Heart left ventricle (tissue), 16 donors: ENCODE results near the gene DPYSL4. TPM values are rescaled to one million over a fixed set of nuclear protein-coding genes. Genes with fewer than 3 reads are reported as not detected.

Experiments used
- ATAC-seq, 4 donors: fragments of 200-7000 bp; cut with Tn5 transposase; one replicate each; pipeline ENCODE4 v1.9.1; 2020 to 2022; ENCODE audit warnings: moderate library complexity in 4 of 4, mild to moderate bottlenecking in 3 of 4, moderate number of reproducible peaks in 1 of 4
- DNase-seq, 5 donors: peaks; one replicate each; pipeline ENCODE4 v3.0.0-alpha.2; 2020
- H3K27ac ChIP-seq, 12 donors: fragments of 200-600 bp; sonication (generic) in 4 of 12; one replicate each; pipeline versions ENCODE4 v1.5.0 to v1.8.0; 2016 to 2022; ENCODE audit warnings: mild to moderate bottlenecking in 2 of 12
- H3K27me3 ChIP-seq, 9 donors: fragments of 200-600 bp; sonication (generic) in 2 of 9; one replicate each; pipeline versions ENCODE4 v1.5.1 to v1.8.0; 2016 to 2022; ENCODE audit warnings: mild to moderate bottlenecking in 3 of 9
- H3K36me3 ChIP-seq, 9 donors: fragments of 200-600 bp; sonication (generic) in 2 of 9; one replicate each; pipeline versions ENCODE4 v1.5.0 to v1.8.0; 2018 to 2022; ENCODE audit warnings: mild to moderate bottlenecking in 2 of 9
- H3K4me1 ChIP-seq, 12 donors: fragments of 200-600 bp; sonication (generic) in 4 of 12; one replicate each; pipeline versions ENCODE4 v1.5.0 to v1.8.0; 2016 to 2022; ENCODE audit warnings: mild to moderate bottlenecking in 3 of 12
- H3K4me3 ChIP-seq, 12 donors: fragments of 200-600 bp; sonication (generic) in 4 of 12; one replicate each; pipeline versions ENCODE4 v1.5.0 to v1.8.0; 2017 to 2022; ENCODE audit warnings: mild to moderate bottlenecking in 9 of 12, moderate library complexity in 4 of 12
- H3K9me3 ChIP-seq, 12 donors: fragments of 200-600 bp; sonication (generic) in 4 of 12; one replicate each; pipeline versions ENCODE4 v1.5.0 to v1.8.0; 2016 to 2022; ENCODE audit warnings: mild to moderate bottlenecking in 1 of 12
- POLR2A ChIP-seq, 2 donors: fragments of 450-650 bp; IDR thresholded peaks; one replicate each; pipeline ENCODE4 v1.6.1; 2017; ENCODE audit warnings: antibody characterized with exemption in 2 of 2, mild to moderate bottlenecking in 2 of 2, moderate library complexity in 2 of 2
- WGBS, 4 donors: extraction: QIAGEN DNeasy Blood & Tissue Kit in 2 of 4; methylation state at CpG; one replicate each; pipeline versions ENCODE4 v1.1.5 to v1.1.7; 2013 to 2018; 5-methylcytosine and 5-hydroxymethylcytosine counted together
- intact Hi-C, 10 donors: fragments of 100-400 bp; cut with DNase I; formaldehyde crosslinking; loops; one replicate each; pipeline versions ENCODE4 v1.11.1 to v1.14.2; 2022
- polyA plus RNA-seq, 2 donors: library from polyadenylated mRNA; stranded (reverse); fragments of 200-250 nt; gene quantifications; one replicate each; pipeline ENCODE4 v1.2.3, GENCODE V29; 2013
- total RNA-seq, 9 donors: library from RNA; depleted of rRNA in 2 of 9; stranded (reverse); fragments of >200 nt in 2 of 9; fragmentation: NEBNext Ultra II Directional in 3 of 9; extraction: Animal tissue kit (Norgen Biotek cat#: 25700) in 3 of 9; gene quantifications; one replicate each; pipeline versions ENCODE4 v1.1.0 to v1.2.4, GENCODE V29; 2016 to 2023
- TF ChIP-seq, protein P1 (sequence below), 12 donors: fragments of 200-600 bp; sonication (generic) in 4 of 12; IDR thresholded peaks; one replicate each; pipeline versions ENCODE4 v1.5.0 to v1.8.0; 2018 to 2022; ENCODE audit warnings: antibody characterized with exemption in 12 of 12, mild to moderate bottlenecking in 5 of 12
- donor health status: ischemic (EF 13 %, LVEDD 7.1; RV severe dilation, severe dysfunction).
- donor health status: healthy with polysubstance abuse.
- donor health status: DM: no; HTN: yes; CAD: no.
- donor health status: DM: no; HTN: no; CAD: no.
- donor health status: ischemic (EF 25% LVEDD 6.9; RV normal size, moderate dysfunction).
- donor health status: ischemic (EF 25% LVEDD 5.7; RV mildly dilated, moderate dysfunction).
- donor health status: healthy.
- donor health status: DM: yes; HTN: yes; CAD: no.
- donor health status: ischemic (EF 35%, LVEDD 5.7; RV mildly dilated, moderate dysfunction).
- donor health status: nonischemic (EF 11% LVEDD 7.7; RV severe dilation, severe dysfunction).
- donor health status: DM: yes; HTN: yes; CAD: no.
- donor health status: PGD.
- donor health status: ischemic (EF 29% LVEDD 5.4; RV normal size, mild dysfunction).
- donor health status: nonischemic (EF 23%, LVEDD 6.1; RV moderate dilation, normal function).

The DPYSL4 gene
- total and polyA plus RNA-seq, 11 donors, result 4.0 to 127 (median 33.1) TPM

DNA sequence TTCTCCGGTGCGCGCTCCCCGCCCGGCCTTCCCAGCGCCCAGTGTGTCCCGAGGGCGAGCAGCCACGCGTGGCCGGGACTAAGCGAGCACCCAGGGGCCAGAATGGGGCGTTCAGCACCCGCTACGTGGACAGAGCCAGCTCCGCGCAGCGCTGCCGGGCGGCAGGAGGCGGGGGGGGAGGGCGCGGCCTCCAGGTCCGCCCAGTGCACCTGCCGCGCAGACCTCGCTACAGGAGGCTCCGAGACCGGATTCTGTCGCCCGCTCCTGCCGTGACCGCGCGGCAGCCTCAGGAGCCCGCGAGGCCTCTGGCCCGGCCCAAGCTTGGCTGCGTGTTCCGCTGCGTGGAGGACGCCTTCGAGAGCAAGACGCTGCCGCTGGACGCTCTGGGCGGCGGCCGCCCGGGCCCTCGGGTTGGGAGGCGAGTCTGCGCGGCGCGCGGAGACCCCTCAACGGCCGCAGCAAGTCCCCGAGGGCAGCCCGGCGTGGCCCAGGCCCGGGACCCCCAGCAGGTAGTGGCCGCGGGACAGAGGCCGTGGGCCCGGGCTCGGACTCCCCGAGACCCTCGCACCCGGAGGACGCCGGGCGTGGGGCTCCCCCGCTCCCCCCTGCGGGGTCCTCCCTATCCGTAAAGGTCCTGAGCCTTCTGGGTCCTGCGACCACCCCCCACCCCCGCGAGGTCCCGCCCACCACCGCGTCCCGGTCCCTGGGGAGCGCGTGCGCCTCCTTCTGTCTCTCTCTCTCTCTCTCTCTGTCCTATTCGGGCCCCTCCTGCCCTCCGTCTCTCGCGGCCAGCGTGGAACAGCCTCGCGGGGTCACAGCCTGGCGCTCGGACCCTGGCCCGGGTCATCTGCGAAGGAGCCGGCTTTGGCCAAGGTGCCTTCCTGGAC is 904 bp upstream of the DPYSL4 start:
- ATAC-seq, result peak; percentile 23 to 76 (median 70)
- intact Hi-C loops, result no loop called here
- no peak overlapping the region for H3K27ac ChIP-seq
- H3K4me1 ChIP-seq, result peaks cover 6 to 33% (median 19%) of the 10 kb centered on the region in 12 donors
- H3K27me3 ChIP-seq, result peaks cover 0 to 45% (median 22%) of the 10 kb centered on the region in 9 donors
- no peaks in the 10 kb centered on the region for H3K9me3 ChIP-seq
- peak overlapping the region; percentile 23 to 69 (median 56) for H3K4me3 ChIP-seq
- DNase-seq, result peak in 3 of 5 donors; percentile 49 to 67 (median 62)
- H3K36me3 ChIP-seq, result no peaks in the 10 kb centered on the region
- 2 to 4% (median 3%) methylated on average over 49 to 99 of the region's 99 CpGs for WGBS, 4 donors
- TF ChIP-seq POLR2A (IDR thresholded peaks at IDR 0.05), result no peak
- TF ChIP-seq, protein P1, sequence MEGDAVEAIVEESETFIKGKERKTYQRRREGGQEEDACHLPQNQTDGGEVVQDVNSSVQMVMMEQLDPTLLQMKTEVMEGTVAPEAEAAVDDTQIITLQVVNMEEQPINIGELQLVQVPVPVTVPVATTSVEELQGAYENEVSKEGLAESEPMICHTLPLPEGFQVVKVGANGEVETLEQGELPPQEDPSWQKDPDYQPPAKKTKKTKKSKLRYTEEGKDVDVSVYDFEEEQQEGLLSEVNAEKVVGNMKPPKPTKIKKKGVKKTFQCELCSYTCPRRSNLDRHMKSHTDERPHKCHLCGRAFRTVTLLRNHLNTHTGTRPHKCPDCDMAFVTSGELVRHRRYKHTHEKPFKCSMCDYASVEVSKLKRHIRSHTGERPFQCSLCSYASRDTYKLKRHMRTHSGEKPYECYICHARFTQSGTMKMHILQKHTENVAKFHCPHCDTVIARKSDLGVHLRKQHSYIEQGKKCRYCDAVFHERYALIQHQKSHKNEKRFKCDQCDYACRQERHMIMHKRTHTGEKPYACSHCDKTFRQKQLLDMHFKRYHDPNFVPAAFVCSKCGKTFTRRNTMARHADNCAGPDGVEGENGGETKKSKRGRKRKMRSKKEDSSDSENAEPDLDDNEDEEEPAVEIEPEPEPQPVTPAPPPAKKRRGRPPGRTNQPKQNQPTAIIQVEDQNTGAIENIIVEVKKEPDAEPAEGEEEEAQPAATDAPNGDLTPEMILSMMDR (IDR thresholded peaks at IDR 0.05), result no peak

DNA sequence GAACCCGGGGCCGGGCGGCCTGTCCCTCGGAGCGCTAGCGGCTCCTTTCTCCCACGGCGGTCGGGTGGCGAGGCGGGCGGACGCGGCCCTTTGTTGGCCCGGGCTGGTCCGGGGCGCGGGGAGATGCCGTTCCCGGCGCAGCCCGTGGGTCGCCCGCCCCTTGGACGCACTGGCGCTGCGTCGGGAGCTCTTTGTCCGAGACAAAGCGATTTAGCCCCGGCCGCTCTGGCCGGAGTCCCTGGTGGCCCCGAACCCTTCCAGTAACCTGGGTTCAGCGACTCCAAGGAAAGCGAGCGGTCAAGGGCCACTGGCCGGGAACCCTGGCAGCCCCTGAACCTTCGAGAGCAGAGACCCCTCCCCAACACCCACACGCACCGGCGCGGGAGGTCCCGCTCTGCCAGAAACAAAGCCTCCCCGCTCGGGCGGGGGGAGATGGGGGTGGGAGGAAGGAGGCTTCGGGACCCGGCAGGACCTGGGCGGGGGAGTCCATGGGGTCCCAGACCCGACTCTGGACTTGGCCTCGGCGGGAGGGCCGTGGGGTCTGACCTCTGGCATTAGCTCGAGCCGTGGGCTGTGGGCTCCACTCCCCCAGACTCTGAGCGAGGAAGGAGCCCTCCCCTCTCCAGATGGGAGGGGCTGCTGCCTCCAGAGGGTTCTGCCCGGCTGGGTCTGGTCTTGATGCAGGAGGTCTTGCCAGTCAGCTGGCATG is 836 bp downstream of the DPYSL4 start:
- 1 to 3% (median 1%) methylated on average over 17 to 58 of the region's 58 CpGs for WGBS, 4 donors
- TF ChIP-seq, protein P1 (IDR thresholded peaks at IDR 0.05), result no peak
- TF ChIP-seq POLR2A (IDR thresholded peaks at IDR 0.05), result no peak
- H3K36me3 ChIP-seq, result no peaks in the 10 kb centered on the region
- intact Hi-C loops, result no loop called here
- H3K27ac ChIP-seq, result peak overlapping the region in 4 of 12 donors; percentile 27 to 69 (median 48)
- DNase-seq (peak in 2 of 5 donors; percentile 35 to 62), ATAC-seq (peak in 3 of 4 donors; percentile 4 to 20 (median 17))
- peaks cover 6 to 40% (median 22%) of the 10 kb centered on the region in 12 donors for H3K4me1 ChIP-seq
- no peaks in the 10 kb centered on the region for H3K9me3 ChIP-seq
- peaks cover 0 to 45% (median 22%) of the 10 kb centered on the region in 9 donors for H3K27me3 ChIP-seq
- peak overlapping the region; percentile 45 to 69 (median 56) for H3K4me3 ChIP-seq

- H3K4me1 ChIP-seq, result peaks cover 6 to 44% (median 27%) of the 10 kb centered on the region in 12 donors
- TF ChIP-seq POLR2A (IDR thresholded peaks at IDR 0.05), result no peak
- peak overlapping the region in 4 of 12 donors; percentile 38 to 69 (median 48) for H3K27ac ChIP-seq
- intact Hi-C loops, result no loop called here
- peak overlapping the region in 8 of 12 donors; percentile 45 to 69 (median 59) for H3K4me3 ChIP-seq
- ATAC-seq (peak in 1 of 4 donors; percentile 14), DNase-seq (peak in 2 of 5 donors; percentile 35 to 45)
- H3K27me3 ChIP-seq, result peaks cover 0 to 45% (median 22%) of the 10 kb centered on the region in 9 donors
- 42 to 50% (median 46%) methylated on average over 13 of the region's 13 CpGs for WGBS, 4 donors
- no peaks in the 10 kb centered on the region for H3K36me3 ChIP-seq
- H3K9me3 ChIP-seq, result no peaks in the 10 kb centered on the region
Observed at GRCh38 chr10:132188331-132188730, 1.6 kb downstream of the DPYSL4 start.

DNA sequence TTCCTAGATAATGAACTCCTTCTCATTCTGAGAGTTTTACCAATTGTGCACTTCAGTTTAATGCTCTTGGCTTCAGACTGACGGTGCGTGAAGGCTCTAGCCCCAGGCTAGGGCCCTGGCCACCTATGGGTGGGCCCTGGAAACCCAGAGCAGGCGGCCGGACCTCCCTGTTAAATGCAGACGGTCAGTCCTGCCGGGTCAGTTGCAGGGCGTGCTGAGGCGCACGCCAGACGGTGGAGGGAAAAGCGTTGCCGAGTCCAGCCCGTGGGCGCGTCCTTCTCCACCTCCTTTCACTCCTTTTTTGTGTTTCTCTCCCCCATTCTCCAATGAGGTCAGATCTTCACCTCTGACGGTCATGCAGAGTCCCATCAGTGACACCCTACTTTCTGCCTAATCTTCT is 2.3 kb downstream of the DPYSL4 start:
- Histone ChIP-seq H3K36me3 (no peaks in the 10 kb centered on the region), H3K9me3 (no peaks in the 10 kb centered on the region), H3K27me3 (peaks cover 0 to 45% (median 22%) of the 10 kb centered on the region in 9 donors), H3K27ac (peak overlapping the region in 1 of 12 donors; percentile 69), H3K4me1 (peaks cover 6 to 51% (median 31%) of the 10 kb centered on the region in 12 donors), H3K4me3 (no peak overlapping the region)
- no peak for ATAC-seq
- no peak for TF ChIP-seq POLR2A (IDR thresholded peaks at IDR 0.05)
- TF ChIP-seq, protein P1 (IDR thresholded peaks at IDR 0.05), result no peak
- peak in 2 of 5 donors; percentile 25 to 33 for DNase-seq
- 86 to 92% (median 90%) methylated on average over 11 to 16 of the region's 16 CpGs for WGBS, 4 donors
- intact Hi-C loops, result no loop called here
